OCI-LY3 (cell line): ENCODE data around the gene MS4A6A.

Experiments
- CTCF ChIP-seq: fragments of 200-600, 300-600 bp; sonication (generic); IDR thresholded peaks from 2 replicates; pipeline ENCODE4 v1.5.1; 2014; ENCODE audit warnings: antibody characterized with exemption, low read length, low read depth
- EZH2phosphoT487 ChIP-seq: fragments of 200-600 bp; shearing (Covaris generic); IDR thresholded peaks from 2 replicates; pipeline ENCODE4 v1.6.1; 2018; ENCODE audit warnings: antibody characterized with exemption, mixed run types, low read depth

- TF ChIP-seq CTCF (peak; percentile 65), EZH2phosphoT487 (no peak)
Measured at GRCh38 chr11:60130496-60130895, 52.4 kb downstream of the MS4A6A start.
